ENCODE data around the gene PLXNC1.

The PLXNC1 gene

DNA sequence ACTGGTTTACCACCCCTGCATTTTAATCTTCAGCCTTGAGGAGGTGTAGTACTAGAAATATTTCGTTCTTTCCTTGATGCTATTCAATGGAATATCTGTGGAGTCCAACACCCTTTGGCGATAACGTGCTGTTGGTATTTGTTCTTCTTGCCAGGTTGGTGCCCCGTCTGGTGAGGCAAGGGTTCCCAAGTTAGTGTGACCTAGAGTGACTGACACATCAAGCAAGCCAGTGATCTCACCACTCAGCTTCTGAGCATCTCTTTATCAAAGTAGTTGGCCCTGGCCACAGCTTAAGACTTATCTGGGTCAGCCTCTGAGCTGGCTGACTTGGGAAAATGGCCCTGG, 60.2 kb downstream of the PLXNC1 start:
- DNase-seq: no peak

GRCh38 chr12:94209240-94209639, 60.9 kb downstream of the PLXNC1 start:
- DNase-seq: no peak

DNA sequence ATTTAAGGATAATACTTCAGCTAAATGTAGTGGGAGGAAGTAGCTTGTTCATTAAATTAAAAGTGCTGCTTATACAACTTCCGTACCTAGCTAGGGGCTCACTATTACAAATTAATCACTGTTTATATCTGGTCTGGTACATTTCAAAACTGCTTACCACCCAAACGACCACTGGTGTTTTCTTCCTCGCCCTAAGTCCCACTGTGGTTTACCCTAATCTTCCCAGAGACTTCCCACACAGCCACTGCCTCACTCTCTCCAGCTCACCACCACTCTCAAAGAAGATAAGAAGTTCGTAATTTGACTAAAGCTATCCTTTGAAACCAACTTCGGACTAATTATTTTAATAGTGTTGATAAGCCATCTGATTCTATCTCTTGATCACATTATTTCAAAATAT, 62.6 kb downstream of the PLXNC1 start:
- no peak for DNase-seq

DNA sequence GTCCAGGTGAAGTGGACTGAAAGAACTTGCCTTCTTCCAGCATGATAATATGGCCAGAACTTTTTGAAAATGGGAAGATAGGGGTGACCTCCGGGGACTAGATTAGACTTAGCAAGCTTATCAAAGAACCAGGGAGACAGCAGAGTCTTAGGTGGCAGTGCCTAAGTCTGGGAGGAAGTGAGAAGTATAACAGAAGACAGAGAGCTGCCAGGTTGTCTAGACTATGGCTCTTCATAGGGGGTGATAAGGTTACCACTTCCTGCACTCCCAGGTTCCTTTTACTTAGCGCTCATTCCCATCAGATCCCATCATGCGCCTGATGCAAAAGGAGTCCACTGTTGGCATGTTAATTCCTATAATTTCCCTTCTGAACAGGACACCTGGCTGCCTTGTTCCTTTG, 69.9 kb downstream of the PLXNC1 start:
- no peak for DNase-seq

GRCh38 chr12:94219622-94220302, 71.4 kb downstream of the PLXNC1 start:
- DNase-seq: no peak

DNA sequence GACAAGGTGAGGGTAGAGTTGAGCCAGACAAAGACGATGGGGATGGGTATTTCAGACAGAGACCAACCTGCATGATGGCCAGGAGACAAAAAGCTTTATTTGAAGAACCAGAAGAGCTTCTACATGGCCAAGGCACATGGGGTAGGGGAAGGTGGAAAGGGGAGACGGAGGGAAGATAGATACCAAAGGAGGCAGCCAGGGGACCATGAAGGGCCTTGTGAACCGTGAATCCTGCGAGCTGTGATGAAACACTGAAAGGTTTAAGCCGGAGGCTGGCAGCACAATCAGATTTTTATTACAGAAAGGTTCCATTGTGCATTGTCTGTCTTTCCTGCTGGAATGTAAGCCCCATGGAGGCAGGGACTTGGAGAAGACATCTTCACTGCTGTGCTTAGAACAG, 72.4 kb downstream of the PLXNC1 start:
- no peak for DNase-seq

DNA sequence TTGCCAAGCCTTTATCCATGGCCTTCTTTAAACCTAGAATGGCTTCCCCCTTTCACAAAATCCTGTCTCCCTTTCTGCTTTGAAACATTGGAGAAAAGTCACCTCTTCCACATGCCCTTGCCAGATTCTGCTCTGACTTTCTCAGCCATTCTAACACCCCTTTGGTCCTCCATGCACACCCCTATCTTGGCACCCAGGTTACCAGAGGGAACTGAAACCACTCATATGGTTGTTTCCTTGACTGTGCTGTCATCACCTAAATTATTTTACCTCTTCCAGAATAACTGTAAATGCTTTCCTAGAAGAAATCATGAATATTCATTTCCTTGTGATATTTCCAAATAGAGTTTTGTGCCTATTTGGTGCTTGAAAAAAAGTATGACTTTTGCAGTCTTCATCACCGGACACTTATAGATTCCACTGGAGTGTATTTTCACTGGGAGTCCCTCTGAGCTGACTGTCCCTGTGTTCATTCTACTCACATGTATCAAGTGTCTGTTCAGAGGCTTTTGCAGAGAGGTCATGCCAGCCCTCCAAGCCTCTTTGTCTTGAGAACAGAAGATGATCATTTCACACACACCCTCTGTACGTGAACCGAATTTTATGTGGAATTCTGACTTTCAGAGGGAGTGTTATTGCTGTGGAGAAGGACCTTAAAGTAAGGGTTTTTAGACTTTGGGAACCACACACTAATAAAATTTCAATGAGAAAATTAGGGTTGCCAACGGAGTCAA, 74.1 kb downstream of the PLXNC1 start:
- no peak for DNase-seq

DNA sequence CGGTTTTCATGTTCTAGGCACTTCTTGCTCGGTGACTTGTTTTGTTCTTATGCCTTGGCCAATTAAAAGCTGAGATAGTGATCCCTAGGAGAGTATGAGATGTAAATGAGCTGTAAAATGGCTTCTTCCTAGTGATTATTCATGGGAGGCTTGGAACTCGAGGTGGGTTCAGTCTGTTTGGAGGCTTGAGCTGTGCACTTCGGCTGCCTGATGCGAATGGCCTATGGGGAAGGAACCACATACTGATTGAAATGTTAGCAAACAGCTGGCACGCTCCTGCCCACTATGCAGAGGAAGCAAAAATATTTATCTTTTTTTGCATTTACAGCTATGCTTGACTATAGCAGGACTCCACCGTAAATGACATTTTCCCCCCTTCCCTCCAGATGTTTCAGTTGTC, 75.5 kb downstream of the PLXNC1 start:
- no peak for DNase-seq

DNA sequence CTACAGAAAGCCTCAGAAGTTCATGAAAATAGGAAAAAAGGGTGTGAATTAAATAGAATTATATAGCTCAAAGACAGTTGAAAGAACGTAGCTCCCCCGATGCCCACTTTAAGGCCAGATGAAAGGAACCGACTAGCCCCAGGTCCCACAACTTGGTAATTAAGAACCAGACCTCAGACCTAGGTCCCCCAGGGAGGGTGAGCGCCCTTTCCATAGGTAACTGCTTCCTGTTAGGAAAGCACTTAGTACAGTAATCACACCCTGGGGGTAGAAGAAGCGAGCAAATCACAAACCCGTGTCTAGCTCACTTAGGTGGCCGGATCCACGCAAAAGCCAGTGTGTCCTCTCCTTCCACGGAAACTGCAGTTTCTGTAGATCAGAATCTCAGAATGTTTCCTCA, 77.1 kb downstream of the PLXNC1 start:
- no peak for DNase-seq

- DNase-seq: no peak
Observed at GRCh38 chr12:94225947-94226630, 77.7 kb downstream of the PLXNC1 start.

DNA sequence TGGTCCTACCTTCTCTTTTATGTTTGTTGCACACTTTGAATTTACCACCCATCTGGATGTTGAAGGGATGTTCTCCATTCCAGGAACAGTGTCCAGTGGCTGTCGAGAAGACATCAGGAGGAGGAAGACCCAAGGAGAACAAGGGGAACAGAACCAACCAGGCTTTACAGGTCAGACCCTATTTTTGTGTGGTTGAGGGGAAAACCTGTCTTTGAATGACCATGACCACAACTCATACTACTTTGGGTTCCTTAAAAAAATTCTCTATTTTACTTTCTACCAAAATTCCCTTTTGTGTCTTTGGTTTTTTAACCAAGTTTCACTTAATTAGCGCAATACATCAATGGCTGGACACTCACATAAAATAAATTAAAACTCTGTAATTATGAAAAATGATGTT, 78.7 kb downstream of the PLXNC1 start:
- DNase-seq: no peak

DNA sequence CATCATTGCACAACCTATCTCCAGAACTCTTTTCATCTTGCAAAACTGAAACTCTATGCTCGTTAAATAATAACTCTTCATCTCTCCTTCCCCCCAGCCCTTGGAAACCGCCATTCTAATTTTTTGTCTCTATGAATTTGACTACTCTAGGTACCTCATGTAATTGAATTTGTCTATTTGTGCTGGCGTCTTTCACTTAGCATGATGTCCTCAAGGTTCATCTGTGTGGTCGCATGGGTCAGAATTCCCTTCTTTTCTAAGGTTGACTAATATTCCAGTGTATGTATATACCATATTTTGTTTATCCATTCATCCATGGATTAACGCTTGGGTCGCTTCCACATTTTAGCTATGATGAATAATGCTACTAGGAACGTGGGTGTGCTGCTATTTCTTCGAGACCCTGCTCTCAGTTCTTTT, 80.1 kb downstream of the PLXNC1 start:
- DNase-seq: no peak

GRCh38 chr12:94229902-94230301, 81.5 kb downstream of the PLXNC1 start:
- DNase-seq: no peak

GRCh38 chr12:94230357-94230905, 82.1 kb downstream of the PLXNC1 start:
- no peak for DNase-seq

DNA sequence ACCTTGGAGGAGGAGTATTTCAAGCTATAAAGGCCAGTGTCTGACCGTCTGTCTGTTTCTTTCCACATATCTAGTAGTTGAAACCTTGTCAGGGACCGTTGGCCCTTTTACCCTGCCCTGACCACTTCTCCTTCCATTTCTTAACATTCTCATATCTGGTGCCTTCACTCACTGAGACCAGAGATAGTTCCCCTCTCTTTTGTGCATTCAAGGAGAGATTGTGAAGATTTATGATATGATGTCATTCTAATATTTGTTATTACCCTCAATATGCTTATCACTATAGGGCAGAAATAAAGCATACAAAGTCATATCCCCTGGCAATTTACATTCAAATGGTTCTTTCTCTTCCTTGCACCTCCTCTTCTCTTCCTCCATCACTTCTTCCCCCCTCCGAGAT, 83.3 kb downstream of the PLXNC1 start:
- DNase-seq: no peak

- DNase-seq: peak; percentile 15
Observed at GRCh38 chr12:94235848-94236247, 87.5 kb downstream of the PLXNC1 start.

GRCh38 chr12:94239332-94239993, 91.1 kb downstream of the PLXNC1 start:
- no peak for DNase-seq

GRCh38 chr12:94240171-94240570, 91.8 kb downstream of the PLXNC1 start:
- no peak for DNase-seq

DNA sequence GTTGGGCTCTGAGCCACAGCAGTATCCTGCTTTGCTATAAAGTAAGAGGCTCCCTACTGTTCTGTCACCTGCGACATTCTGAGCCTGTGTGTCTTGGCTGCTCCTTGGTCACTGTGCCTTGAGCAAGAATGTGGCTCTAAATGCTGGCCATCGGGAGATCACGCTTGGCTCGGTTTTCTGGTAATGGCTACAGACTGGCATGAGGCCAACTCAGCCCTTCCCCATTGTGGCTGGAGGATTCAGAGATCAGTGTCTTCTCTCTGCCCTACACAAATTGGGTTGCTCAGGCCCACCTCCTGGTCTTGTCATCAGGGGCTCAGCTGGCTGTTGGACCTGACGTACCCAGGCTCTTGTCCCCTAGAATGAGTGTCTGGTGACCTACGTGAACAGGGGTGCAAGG, 94.5 kb downstream of the PLXNC1 start:
- peak; percentile 2 for DNase-seq

DNA sequence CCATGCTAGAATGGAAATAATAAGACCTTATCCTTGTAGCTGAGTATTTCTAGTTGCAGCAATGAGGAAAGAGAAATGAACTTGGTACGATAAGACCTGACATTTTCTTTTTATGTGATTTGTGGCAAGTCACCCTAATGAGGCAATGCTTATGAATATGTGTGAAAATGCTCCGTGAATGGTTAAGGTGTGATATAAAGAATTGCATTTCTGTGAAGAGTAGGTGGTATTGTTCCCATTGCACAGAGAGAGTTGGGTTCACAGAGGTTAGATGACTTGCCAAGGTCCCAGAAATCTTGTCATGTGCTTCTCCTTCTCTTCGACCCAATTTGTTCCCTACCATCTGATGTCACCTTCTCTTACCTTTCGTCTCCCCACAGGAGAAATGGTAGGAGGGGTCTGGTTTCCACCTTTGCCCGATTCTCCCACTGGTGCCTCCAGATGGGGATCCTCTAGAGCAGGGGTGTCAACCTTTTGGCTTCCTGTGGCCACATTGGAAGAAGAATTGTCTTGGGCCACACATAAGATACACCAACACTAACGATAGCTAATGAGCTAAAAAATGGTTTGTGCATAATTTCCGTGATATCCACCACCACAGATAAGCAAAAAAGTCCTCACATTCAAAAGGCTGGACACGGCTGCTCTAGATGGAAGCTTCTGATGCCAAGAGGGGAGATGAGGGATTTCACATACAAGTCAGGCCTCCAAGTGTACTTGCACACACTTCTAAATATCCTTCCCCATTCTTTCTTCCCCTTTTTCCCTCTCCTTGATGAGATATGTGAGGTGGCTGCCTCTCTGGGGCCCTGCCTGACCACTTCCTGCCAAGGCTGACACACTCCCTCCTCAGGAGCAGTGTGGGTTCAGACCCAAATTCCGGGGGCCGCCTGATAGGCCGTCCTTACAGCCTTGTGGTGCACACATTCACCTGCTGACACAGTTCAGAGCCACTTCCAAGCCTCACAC, 96.1 kb downstream of the PLXNC1 start:
- DNase-seq: no peak

GRCh38 chr12:94245631-94246383, 97.4 kb downstream of the PLXNC1 start:
- no peak for DNase-seq

Data from NCI-H1092 treated with DMSO at 0.1 percent for 48 hours (cell line).